Thyroid gland (tissue), 4 donors: ENCODE results near the gene KIF20B.

Experiments
- CTCF ChIP-seq, 6 experiments: fragments of 200-600 bp in 3 of 6; fragments of 450-650 bp in 3 of 6; sonication (generic) in 3 of 6; IDR thresholded peaks; one replicate each; pipeline ENCODE4 v1.5.1; 2016 to 2019; ENCODE audit warnings: antibody characterized with exemption in 6 of 6, mild to moderate bottlenecking in 2 of 6, inconsistent platforms in 1 of 6, moderate library complexity in 1 of 6
- POLR2A ChIP-seq, 2 donors: fragments of 450-650 bp; IDR thresholded peaks; one replicate each; pipeline ENCODE4 v1.6.1; 2017; ENCODE audit warnings: antibody characterized with exemption in 2 of 2, mild to moderate bottlenecking in 2 of 2, moderate library complexity in 1 of 2

GRCh38 chr10:89657302-89657701 lies 44.1 kb upstream of the KIF20B start:
- no peak for TF ChIP-seq POLR2A (IDR thresholded peaks at IDR 0.05)
- TF ChIP-seq CTCF (IDR thresholded peaks at IDR 0.05): no peak
